ENCODE measurements around the gene KIF19. TPM values are rescaled to one million over a fixed set of nuclear protein-coding genes. Genes with fewer than 3 reads are reported as not detected.

The KIF19 gene
- total and polyA plus RNA-seq, 2 experiments from 2014 or later: 0.39 TPM; not detected in 1

DNA sequence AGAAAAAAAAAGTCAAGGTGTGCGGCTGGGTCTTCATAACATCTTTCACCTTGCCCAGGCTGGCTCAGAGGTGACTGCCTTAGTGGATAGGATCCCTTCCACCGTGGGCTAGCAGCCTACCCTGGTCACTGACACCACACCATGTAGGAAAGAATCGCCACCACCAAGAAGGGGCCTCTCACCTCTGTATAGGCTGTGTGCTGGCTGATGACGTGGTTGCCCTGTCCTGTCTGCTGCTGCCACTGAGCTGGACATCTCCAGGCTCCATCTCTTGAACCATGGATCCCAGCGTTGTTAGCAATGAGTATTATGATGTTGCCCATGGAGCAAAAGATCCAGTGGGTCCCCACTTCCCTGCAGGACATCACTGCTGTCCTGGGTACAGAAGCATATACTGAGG, 41.2 kb downstream of the KIF19 start, which contains the start of gene GPR142:
Gene GPR142, plus strand, starts transcription at position 301 of the 400 bp plus-strand sequence. CDS start 2,035 bp downstream, outside the sequence.
- H3K4me1 ChIP-seq (ENCODE audit: low read depth): no peaks in the 10 kb centered on the region
- no peaks in the 10 kb centered on the region for H3K9me3 ChIP-seq (ENCODE audit: low read depth)
- H3K27ac ChIP-seq: no peak within 1 kb of the TSS
- no peaks in the 10 kb centered on the region for H3K36me3 ChIP-seq
- H3K4me3 ChIP-seq: no peak within 1 kb of the TSS
- peaks cover 5% of the 10 kb centered on the region for H3K27me3 ChIP-seq
- no peak for DNase-seq (ENCODE audit: low read depth in 1 of 2, low spot score in 1 of 2)
- TF ChIP-seq, protein P1, sequence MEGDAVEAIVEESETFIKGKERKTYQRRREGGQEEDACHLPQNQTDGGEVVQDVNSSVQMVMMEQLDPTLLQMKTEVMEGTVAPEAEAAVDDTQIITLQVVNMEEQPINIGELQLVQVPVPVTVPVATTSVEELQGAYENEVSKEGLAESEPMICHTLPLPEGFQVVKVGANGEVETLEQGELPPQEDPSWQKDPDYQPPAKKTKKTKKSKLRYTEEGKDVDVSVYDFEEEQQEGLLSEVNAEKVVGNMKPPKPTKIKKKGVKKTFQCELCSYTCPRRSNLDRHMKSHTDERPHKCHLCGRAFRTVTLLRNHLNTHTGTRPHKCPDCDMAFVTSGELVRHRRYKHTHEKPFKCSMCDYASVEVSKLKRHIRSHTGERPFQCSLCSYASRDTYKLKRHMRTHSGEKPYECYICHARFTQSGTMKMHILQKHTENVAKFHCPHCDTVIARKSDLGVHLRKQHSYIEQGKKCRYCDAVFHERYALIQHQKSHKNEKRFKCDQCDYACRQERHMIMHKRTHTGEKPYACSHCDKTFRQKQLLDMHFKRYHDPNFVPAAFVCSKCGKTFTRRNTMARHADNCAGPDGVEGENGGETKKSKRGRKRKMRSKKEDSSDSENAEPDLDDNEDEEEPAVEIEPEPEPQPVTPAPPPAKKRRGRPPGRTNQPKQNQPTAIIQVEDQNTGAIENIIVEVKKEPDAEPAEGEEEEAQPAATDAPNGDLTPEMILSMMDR (IDR thresholded peaks at IDR 0.05; ENCODE audit: low read depth, low read length): no peak

DNA sequence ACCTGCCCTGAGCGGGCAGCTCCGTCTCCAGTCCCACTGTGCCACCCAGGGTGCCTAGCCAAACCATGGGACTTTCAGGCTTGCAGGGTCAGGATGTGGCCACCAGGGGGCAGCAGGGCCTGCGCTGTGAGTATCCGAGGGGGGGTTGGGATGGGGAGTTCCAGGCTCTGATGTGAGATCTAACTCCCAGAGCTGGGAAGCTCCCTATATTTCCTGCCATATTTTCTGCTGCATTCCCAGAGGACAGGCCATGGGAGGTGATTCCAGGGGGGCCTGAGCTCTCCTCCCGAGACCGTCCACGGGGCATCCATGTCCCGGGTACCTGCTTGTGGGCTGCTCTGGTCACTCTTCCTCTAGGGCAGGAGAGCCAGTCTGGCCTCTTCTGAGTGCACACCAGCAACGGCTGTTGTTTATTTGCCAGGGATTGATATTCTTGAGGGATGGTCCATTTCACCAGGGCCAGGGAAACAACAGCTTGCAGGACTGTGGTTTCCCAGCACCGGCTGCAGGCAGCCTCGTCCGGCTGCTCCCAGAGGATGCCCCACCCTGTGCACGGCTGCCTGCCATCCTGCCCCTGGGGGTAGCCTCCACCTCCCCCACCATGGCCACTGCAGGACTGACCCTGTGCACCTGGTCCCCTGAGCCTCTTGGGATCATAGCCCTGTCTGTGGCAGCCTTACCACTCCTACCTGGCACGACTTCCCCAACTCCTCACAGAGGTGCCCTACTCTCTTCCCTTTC, 42.5 kb downstream of the KIF19 start:
- peak; percentile 72 for DNase-seq (ENCODE audit: low read depth in 1 of 2, low spot score in 1 of 2)
- Histone ChIP-seq H3K27me3 (no peaks in the 10 kb centered on the region), H3K36me3 (no peaks in the 10 kb centered on the region), H3K27ac (no peak overlapping the region), H3K4me3 (no peak overlapping the region), H3K9me3 (ENCODE audit: low read depth) (no peaks in the 10 kb centered on the region), H3K4me1 (ENCODE audit: low read depth) (no peaks in the 10 kb centered on the region)
- TF ChIP-seq, protein P1 (IDR thresholded peaks at IDR 0.05; ENCODE audit: low read depth, low read length): peak; percentile 94

DNA sequence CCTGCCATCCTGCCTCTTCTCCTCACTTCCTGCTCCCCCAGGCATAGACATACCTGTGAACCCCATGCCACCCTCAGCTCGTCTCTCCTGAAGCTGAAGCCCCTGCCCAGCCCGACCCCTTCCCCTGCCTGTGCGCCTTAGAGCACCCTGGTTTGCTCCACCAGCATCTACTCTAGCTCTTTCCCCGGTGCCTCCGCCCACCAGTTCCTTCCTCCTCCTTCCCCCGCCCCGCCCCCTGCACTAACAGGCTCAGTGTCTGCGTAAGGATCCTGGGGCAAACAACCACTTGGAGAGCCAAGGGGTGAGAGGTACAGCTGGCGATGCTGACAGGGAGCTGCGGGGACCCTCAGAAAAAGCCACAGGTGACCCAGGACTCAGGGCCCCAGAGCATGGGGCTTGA, 43.2 kb downstream of the KIF19 start:
- Histone ChIP-seq H3K4me1 (ENCODE audit: low read depth) (no peaks in the 10 kb centered on the region), H3K27ac (no peak overlapping the region), H3K27me3 (no peaks in the 10 kb centered on the region), H3K36me3 (no peaks in the 10 kb centered on the region), H3K9me3 (ENCODE audit: low read depth) (no peaks in the 10 kb centered on the region), H3K4me3 (no peak overlapping the region)
- TF ChIP-seq, protein P1 (IDR thresholded peaks at IDR 0.05; ENCODE audit: low read depth, low read length): no peak
- no peak for DNase-seq (ENCODE audit: low read depth in 1 of 2, low spot score in 1 of 2)

DNA sequence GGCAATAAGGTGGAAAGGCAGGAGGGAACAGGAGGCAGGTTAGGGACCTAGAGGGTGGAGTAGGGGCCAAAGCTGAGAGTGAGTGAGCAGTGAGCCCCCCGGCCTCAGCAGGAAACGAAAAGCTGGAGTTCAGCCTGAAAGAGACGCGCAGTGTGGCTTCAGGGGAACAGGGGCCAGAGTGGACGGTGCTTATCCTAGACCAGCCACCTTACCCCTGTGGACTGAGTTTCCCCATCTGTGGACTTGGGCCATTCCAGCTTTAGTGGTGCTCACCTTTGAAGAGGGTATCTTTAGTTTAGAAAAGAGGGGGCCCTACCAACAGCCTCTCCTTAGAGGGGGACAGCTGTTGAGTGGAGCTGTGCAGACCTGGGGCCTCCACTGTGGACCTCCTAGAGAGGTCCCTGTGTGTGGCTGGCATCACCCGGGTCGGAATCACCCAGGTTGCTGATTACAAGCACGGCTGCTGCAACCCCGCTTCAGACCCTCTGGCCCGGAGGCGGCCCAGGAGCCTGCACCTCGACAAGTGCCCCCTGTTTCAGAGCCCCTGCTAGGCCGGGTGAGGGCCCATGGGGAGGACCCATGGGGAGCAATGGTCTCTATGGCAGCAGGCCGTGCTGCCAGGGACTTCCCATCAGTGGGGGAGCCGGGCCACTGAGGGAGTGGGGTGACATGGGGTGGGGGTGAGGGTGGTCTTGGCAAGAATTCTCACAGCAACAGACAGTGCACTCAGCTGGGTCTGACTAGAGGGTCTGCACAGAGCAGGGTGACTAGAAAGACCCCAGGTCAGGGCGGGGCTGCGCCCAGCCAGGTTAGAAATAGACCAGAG, 43.9 kb downstream of the KIF19 start:
- H3K4me3 ChIP-seq: no peak overlapping the region
- H3K27me3 ChIP-seq: no peaks in the 10 kb centered on the region
- TF ChIP-seq, protein P1 (IDR thresholded peaks at IDR 0.05; ENCODE audit: low read depth, low read length): no peak
- H3K4me1 ChIP-seq (ENCODE audit: low read depth): no peaks in the 10 kb centered on the region
- no peaks in the 10 kb centered on the region for H3K36me3 ChIP-seq
- H3K27ac ChIP-seq: no peak overlapping the region
- H3K9me3 ChIP-seq (ENCODE audit: low read depth): no peaks in the 10 kb centered on the region
- DNase-seq (ENCODE audit: low read depth in 1 of 2, low spot score in 1 of 2): no peak

DNA sequence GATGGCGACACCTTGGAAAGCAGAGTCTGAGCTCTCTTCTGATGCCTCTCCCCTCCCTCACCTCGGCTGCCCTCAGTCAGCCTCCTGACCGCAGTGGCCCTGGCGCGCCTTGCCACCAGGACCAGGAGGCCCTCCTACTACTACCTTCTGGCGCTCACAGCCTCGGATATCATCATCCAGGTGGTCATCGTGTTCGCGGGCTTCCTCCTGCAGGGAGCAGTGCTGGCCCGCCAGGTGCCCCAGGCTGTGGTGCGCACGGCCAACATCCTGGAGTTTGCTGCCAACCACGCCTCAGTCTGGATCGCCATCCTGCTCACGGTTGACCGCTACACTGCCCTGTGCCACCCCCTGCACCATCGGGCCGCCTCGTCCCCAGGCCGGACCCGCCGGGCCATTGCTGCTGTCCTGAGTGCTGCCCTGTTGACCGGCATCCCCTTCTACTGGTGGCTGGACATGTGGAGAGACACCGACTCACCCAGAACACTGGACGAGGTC, 45.7 kb downstream of the KIF19 start:
- H3K27me3 ChIP-seq: peaks cover 7% of the 10 kb centered on the region
- no peaks in the 10 kb centered on the region for H3K4me1 ChIP-seq (ENCODE audit: low read depth)
- TF ChIP-seq, protein P1 (IDR thresholded peaks at IDR 0.05; ENCODE audit: low read depth, low read length): no peak
- no peaks in the 10 kb centered on the region for H3K9me3 ChIP-seq (ENCODE audit: low read depth)
- H3K4me3 ChIP-seq: no peak overlapping the region
- no peak for DNase-seq (ENCODE audit: low read depth in 1 of 2, low spot score in 1 of 2)
- no peaks in the 10 kb centered on the region for H3K36me3 ChIP-seq
- H3K27ac ChIP-seq: no peak overlapping the region

Data from cardiac muscle cell (in vitro differentiated cells and primary cell).